Left renal cortex interstitium (tissue), 4 donors: ENCODE data around the gene COMP. TPM values are rescaled to one million over a fixed set of nuclear protein-coding genes. Genes with fewer than 3 reads are reported as not detected.

Experiments
- DNase-seq, 4 donors: peaks; one replicate each; pipeline ENCODE4 v3.0.0-alpha.2; 2013; ENCODE audit warnings: low read depth in 4 of 4, low spot score in 2 of 4, missing footprints in 1 of 4
- polyA plus RNA-seq, 4 donors: library from polyadenylated mRNA; unstranded; fragments of 120-200 nt; gene quantifications; one replicate each; pipeline ENCODE4 v1.2.1, GENCODE V29; 2013; ENCODE audit not compliant: insufficient read length in 4 of 4

COMP gene
- polyA plus RNA-seq, 4 donors, result 0.11 to 0.39 (median 0.35) TPM; not detected in 1

DNA sequence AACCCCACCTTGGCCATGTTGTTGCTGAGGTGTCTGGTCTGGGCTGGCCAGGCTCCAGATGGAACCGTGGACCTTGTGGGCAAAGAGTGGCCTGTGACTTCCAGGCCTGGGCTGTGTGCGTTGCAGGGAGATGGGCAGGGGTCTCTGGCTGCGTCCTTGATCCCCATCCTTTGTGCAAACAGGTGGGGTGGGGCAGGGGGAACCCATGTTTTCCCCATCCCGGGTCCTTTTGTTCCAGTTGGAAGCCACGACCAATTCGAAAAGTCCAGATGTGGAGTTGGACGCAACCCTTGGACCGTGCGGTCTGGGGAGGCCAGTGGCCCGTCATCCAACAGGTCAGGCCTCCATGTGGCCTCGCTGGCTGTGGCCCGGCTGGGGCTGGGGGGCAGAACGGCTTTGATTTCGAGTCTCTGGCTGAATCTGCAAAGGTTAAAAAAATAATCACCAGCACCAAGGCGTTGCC, 13.1 kb upstream of the COMP start:
- DNase-seq, result no peak

DNA sequence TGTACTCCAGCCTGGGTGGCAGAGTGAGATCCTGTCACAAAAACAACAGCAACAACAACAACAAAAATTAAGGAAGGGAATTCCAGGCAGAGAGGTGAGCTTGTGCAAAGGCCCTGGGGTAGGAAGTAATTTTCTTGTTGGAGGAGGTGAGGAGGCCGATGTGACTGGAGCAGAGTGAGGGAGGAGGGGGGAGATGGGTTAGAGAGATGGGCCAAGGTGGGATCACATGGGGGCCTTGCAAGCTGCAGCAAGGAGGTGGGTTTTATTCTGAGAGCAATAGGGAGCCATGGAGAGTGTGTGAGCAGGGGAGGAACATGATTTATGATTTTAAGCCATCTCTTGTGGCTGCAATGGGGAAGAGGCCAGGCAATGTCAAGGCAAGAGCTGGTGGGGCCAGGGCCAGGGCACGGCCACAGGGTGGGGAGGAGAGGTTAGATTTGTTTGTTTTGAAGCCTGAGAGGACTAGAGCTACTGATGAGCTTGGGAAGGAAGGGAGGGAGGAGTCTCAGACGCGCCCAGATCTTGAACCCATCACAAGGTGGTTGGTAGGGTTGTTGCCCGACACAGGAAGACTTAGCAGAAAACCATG, 12.5 kb upstream of the COMP start:
- DNase-seq, result no peak

DNA sequence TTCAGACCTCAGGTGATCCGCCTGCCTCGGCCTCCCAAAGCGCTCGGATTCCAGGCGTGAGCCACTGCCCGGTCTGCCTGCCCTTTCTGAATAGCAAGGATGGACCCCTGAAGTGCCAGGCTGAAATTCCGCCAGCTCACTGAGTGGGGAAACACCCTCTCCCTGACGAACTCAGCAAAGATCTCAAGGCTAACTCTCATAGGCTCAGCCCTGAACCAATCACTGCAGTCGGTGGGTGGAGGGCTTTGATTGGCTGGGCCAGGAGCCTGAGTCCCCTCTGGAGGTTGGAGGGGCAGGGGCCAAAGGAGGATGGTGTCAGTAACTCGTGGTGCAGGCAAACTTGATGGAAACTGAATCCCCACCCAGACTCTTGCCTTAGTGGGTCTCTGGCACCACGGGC, 11.2 kb upstream of the COMP start:
- no peak for DNase-seq

DNA sequence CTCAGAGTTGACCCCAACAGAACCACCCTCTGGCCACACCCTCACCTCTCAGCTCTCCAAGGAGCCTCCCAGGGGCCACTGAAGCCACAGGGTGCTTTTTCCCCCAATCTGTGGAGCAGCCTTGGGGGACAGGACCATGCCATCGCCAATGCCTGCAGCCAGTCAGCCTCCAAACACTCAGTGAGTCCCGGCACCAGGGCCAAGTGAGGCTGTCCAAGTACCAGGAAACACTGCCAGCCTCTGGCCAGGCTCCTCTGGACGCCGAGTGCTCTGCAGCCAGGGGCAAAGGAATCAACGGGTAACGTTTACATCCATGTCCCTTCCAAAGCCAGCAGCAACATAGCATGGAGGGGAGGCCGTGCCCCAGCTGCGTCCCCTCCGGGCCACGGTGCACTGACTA, 9.5 kb upstream of the COMP start:
- DNase-seq, result no peak

DNA sequence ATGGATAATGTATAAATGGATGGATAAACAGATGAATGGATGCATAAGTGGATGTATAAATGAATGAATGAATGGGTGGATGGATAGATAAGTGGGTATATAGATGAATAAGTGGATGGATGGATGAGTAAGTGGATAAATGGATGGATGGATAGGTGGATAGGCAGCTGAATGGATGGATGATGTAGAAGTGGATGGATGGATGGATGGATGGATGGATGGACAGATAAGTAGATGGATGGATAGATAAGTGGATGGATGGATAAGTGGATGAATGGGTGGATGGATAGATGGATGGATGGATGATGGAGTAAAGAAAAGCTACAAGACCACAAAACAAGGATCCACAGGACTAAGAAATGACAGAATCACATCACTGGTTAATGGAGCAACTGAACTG, 9.0 kb upstream of the COMP start:
- no peak for DNase-seq

DNA sequence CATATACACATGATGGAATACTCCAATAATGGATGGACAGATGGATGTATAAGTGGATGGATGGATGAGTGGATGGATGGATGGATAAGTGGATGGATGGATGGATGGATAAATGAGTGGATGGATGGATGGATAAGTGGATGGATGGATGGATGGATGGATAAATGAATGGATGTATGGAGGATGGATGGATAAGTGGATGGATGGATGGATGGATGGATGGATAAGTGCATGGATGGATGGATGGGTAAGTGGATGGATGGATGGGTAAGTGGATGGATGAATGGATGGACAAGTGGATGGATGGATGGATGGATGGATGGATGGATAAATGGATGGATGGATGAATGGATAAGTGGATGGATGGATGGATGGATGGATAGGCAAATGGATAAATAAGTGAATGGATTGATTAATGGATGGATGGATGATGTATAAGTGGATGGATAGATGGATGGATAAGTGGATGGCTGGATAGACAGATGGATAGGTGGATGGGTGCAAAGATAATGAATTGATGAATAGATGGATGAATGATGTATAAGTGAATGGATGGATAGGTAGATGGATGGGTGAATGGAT, 8.4 kb upstream of the COMP start:
- no peak for DNase-seq

DNA sequence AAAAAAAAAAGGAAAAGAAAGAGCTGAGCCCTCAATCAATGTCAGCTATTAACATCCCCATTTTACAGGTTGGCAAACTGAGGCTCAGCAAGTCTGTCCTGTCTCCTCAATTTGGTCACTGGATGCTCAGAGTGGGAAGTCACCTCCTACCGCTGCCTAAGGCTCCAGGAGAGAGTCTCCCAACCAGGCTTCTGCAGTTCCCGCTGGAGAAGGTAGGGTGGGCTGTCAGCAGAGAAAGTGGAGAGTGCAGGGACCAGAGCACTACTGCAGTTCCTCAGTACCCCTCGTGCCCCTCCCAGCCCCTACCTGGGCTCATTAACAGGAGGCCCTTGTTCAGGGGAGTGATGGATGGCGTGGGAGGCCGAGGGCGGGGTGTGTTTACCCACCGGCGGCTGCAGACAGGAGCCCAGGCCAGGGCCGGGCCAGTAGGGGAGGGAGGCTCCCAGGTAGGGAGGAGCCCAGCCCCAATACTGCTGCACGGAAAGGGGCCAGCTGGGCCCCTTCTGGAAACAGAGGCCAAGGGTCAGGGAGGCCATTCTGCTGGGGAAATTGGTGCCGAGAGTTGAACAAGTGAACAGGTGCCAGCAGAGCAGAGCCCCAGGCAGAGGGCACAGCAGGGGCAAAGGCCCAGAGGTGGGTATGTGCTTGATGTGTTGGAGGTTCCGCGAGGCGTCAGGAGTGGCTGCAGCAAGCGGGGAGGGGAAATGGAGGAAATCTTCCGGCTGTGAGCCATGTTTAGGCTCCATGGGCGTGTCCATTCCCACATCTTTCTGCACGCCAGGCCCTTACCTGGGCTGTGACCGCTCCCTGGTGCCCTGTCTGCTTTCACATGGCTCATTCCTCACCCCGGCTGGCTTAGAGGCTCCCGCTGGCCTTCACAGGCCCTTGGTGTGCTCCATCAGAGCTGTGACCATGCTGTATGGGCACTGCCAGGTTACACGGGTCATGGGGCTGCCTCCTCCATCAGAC, 7.6 kb upstream of the COMP start:
- DNase-seq, result no peak

DNA sequence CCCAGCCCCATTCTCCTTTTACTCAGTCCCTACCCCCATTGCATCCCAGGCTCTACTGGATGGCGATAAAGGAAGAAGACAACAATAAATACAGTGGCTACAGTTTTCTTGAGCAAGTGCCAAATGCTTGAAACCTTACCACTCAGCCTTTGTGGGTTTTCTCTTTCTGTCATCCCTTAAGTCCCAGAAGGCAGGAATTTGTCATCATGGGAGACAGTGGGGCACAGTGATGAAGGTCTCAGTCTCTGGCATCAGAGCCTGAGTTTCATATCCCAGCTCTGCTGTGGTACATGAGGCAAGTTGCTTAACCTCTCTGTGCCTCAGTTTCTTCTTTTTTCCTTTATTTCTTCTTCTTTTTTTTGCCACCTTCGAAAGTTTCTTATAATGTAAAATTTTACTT, 5.1 kb upstream of the COMP start:
- DNase-seq, result no peak

DNA sequence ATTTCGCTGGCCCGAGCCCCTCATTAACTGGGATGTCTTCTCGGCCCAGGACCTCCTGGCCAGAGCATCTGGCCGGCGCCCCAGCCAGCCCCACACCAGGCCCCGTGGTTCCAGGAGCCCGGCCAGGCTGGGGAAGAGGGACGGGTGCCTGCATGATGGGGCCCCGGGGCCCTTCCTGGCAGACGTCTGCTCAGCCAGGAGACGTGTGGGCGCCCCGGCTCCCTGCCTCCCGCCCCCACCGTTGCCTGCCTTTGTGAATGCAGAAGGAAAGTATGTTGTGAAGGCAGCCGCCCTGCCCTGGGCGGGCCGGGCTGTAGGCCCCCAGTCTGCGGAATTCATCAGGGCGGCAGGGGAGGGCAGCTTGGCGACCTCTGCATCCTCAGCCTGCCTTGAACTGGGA, 4.4 kb upstream of the COMP start:
- DNase-seq, result no peak

DNA sequence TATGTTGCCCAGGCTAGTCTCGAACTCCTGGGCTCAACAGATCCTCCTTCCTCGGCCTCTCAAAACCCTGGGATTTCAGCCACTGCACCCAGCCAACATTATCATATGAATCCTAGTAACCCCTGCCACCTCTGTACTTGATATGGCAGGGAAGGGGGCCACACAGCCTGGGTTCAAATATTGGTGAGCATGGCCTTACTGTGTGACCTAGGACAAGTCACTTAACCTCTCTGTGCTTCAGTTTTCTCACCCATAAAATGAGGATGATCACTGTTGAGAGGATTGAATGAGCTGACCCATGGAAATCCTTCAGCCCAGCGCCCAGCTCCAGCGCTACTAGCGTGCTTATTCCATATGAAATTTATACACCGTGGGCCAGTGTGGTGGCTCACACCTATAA, 3.6 kb upstream of the COMP start:
- DNase-seq, result no peak

DNA sequence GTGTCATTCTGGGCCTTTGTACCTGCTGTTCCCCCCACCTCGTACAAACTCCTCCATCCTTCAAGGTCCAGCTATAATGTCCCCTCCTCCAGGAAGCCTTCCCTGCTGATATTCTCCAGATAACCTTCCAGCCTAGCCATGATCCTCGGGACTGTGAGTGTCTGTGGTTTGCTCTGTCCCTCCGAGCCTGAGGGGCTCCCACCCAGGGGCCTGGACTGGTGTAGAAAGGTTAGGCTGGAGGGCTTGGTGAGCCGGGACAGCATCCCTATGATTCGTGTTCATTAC, 2.9 kb upstream of the COMP start:
- no peak for DNase-seq

DNA sequence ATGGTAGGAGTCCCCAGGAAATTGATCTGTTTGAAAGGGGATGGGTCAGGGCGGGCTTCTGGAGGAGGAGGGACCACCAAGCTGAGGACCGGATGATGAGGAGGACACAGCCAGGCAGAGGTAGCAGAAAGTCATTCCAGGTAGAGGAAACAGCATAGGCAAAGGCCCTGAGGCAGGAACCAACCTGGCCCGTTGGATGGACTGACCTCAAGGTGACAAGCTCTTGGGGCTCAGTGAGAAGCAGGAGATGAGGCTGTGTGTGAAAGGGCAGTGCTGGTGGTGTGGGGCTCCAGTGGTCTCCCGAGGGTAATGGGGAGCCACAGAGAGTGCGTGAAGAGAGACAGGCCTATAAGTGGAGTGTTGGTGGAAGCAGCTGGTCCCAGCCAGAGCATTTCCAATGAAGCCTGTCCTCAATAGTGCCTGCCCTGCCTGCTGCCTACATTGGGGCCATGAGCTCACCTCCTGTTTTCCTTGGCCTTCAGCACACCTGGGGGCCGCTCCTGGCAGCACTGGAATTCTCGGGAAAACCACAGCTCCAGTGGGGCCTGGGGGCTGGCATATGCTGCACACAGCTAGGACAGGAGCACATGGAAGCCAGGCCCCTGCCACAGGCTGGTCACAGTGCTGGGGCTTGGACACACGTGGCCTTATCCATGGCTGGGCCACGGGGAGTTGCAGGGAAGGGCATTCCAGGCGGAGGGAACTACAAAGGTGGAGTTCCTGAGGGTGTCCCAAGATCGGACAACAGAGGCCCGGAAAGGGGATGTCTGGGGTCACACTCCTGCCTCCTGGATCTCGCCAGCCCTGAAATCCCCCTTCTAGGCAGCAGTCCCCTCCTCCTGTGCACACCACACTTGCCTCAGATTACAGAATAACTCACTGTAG, 2.3 kb upstream of the COMP start:
- no peak for DNase-seq

DNA sequence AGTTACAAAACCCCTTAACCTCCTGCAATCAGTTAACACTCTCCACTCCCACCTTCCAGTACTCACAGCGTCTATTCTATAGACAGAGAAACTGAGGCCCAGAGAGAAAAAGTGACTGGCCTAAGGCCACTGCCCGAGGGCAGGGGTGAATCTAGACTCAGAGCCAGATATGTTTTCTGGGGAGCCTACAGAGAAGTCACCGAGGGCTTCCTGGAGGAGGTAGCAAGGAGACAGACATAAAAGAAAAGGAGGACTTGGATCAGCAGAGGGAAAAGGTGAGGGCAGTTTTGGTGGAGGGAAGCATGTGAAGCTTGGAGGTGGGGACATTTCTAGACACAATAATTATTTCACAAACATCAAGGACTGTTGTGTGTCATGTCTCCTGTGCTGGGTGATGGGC, 1.6 kb upstream of the COMP start:
- DNase-seq, result no peak

DNA sequence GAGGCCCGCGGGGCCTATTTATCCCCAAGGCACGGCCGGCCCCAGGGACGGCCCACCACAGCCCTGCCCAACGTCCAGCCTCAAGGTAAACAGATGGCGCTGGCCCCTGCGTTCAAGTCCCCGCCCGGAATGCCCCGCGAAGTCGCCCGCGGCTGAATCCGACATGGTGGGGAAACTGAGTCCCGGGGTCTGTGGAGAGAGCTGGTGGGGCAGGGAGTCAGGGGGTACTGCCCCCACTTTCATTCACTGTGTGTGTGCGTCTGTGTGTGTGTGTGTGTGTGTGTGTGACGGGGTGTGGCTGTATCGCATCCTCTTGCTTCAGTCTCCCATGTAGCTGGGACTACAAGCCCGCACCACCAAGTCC, 192 bp upstream of the COMP start:
- no peak for DNase-seq

DNA sequence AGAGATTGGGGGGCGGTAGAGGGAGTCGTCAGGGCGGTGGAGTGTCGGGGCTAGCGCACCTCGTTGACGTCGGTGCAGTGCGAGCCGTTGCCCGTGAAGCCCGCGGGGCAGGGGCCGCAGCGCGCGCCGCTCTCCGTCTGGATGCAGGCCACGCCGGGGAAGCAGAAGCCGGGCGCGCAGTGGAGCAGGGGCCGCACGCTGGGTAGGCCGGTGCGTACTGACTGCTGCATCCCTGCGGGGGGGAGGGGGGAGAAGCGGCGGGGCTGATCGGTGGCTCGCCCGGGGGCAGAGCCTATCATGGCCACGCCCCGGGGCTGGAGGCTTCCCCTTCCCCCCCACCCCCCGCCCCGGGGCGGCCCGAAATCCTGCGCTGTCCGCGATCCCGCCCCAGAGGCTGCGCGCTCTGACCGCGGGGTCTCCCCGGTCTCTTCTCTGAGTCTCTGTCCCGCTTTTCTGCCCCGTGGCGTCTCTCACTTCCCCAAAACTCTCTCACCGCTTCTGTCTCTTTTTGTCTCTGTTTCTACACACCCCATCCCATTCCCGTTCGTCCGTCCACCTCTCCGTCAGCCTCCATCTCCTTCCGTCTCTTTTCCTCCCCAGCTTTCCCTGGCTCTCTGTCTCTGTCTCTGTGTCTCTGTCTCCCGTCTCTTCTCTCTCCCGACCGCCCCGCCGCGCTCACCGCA, 1.1 kb downstream of the COMP start:
- DNase-seq, result no peak

DNA sequence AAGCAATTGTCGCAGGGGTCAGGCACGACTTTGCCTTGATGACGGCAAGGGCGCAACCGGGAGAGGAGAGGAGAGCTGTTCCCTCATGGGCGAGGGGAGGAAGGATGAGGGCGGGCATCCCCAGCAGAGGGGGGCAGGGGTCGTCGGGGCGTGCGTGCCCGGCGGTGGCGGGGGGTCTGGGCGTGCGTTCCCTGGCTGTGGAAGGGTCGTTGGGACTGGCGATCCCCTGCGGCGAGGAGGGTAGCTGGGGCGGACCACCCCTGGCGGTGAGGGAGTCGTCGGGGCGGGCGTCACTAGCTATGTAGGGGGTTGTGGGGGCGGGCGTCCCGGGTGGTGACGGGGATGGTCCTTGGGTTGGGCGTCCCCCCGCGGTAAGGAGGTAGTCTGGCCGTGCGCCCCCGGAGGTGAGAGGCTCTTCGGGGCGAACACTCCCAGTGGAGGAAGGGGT, 1.7 kb downstream of the COMP start:
- DNase-seq, result no peak

DNA sequence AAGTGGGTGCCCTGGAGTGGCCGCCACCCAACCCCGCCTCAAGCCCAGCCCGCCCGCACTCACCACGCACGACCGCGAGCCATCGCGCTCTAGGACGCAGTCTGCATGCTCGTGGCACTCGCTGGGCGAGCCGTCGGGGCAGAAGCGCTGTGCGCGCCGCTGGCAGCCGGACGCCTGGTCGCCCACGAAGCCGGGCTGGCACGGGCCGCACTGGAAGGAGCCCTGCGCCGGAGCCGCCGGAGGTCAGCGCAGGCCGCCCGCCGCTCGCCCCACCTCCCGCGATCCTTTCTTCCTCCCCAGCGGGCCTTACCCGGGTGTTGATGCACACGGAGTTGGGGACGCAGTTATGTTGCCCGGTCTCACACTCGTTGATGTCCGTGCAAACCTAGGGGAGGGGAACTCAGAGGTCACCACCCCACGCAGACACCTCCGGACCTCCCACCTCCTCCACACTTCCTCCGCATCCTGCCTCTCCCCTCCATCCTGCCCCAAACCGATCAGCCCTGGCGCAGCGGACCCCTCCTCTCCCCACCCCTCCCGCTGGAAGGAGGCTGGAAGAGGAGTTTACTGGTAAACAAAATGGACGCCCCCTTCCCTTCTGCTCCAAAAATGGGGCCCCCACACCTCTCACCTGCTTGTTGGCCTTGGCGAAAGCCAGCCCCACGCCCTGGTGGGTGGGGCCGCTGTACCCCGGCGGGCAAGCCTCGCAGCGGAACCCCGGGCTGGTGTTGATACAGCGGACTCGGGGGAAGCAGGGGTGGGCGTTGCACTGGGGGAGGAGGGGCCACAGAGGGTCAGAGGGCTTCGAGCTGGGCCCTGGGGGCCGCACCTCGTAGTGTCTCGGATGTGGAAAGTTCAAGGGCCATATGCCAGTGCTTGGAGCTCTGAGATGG, 2.3 kb downstream of the COMP start:
- no peak for DNase-seq

DNA sequence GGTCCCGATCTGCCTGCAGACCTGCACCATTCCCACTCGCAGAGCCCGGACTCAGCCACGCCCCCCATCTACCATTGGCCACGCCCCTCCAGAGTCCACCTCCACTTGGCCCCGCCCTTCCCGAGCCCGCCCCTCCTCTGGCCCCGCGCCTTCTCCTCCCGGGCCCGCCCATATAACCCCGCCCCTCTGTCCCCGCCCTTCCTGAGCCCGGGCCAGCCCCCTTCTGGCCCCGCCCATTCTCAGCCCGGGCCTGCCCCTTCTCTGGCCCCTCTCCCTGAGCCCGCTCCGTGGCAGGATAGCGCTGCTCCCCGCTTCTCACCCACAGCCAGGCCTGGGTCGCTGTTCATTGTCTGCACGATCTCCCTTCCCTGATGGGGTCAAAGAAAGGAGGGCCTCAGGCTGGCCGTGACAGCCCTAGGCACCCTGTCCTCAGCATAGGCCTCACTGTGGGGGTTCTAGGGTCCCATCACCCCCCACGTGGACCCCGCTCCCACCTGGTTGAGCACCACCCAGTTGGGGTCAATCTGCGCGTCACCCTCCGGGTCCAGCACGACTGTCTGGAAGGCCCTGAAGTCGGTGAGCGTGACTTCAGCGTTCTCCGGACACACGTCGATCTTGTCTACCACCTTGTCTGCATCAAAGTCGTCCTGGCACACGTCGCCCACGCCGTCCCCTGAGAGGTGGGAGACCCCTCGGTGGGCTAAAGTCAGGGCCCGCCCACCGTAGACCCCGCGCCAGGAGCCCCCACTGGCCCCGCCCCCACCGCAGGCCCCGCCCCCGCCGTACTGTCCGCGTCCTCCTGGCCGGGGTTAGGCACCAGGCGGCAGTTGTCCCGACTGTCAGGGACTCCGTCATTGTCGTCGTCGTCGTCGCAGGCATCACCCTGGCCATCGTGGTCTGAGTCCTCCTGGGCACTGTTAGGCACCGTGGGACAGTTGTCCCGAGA, 5.7 kb downstream of the COMP start:
- DNase-seq, result no peak
